ENCODE data around the gene ACTL6B.

Gene ACTL6B

GRCh38 chr7:100626530-100627237 lies 29.6 kb downstream of the ACTL6B start:
- peak; percentile 89 for DNase-seq

GRCh38 chr7:100626055-100626454 lies 30.2 kb downstream of the ACTL6B start:
- no peak for DNase-seq

- DNase-seq = no peak
Measured at GRCh38 chr7:100623951-100624824, 32.1 kb downstream of the ACTL6B start.

GRCh38 chr7:100621554-100621953 lies 34.7 kb downstream of the ACTL6B start:
- no peak for DNase-seq

GRCh38 chr7:100620804-100621203 lies 35.4 kb downstream of the ACTL6B start:
- DNase-seq = no peak

- no peak for DNase-seq
Measured at GRCh38 chr7:100620239-100620638, 36.0 kb downstream of the ACTL6B start.

- DNase-seq = no peak
Measured at GRCh38 chr7:100614308-100614861, 41.9 kb downstream of the ACTL6B start.

GRCh38 chr7:100613412-100614175 lies 42.7 kb downstream of the ACTL6B start:
- no peak for DNase-seq

- DNase-seq = no peak
Measured at GRCh38 chr7:100612730-100613390, 43.4 kb downstream of the ACTL6B start.

GRCh38 chr7:100611983-100612729 lies 44.1 kb downstream of the ACTL6B start, which contains the start of gene MOSPD3:
TSS of gene MOSPD3 (plus strand) at chr7:100612540. CDS start at chr7:100612792, 252 bp downstream.
- peak; percentile 98 for DNase-seq

- no peak for DNase-seq
Measured at GRCh38 chr7:100609958-100610357, 46.3 kb downstream of the ACTL6B start.

GRCh38 chr7:100607111-100607510 lies 49.1 kb downstream of the ACTL6B start:
- no peak for DNase-seq

GRCh38 chr7:100606313-100606712 lies 49.9 kb downstream of the ACTL6B start:
- DNase-seq = no peak

GRCh38 chr7:100604976-100605911 lies 51.0 kb downstream of the ACTL6B start:
- no peak for DNase-seq

- peak; percentile 66 for DNase-seq
Measured at GRCh38 chr7:100604028-100604975, 51.9 kb downstream of the ACTL6B start.

- no peak for DNase-seq
Measured at GRCh38 chr7:100603726-100604027, 52.6 kb downstream of the ACTL6B start.

GRCh38 chr7:100602889-100603725 lies 53.1 kb downstream of the ACTL6B start:
- DNase-seq = no peak

- no peak for DNase-seq
Measured at GRCh38 chr7:100600730-100601038, 55.6 kb downstream of the ACTL6B start.

All from stimulated activated CD4-positive, alpha-beta T cell treated with anti-CD3 and anti-CD28 coated beads, Interleukin-1b, Interleukin-23, amount 100 ng/mL, for 48 hours (primary cell).